ENCODE measurements around the gene ARL4D.

DNA sequence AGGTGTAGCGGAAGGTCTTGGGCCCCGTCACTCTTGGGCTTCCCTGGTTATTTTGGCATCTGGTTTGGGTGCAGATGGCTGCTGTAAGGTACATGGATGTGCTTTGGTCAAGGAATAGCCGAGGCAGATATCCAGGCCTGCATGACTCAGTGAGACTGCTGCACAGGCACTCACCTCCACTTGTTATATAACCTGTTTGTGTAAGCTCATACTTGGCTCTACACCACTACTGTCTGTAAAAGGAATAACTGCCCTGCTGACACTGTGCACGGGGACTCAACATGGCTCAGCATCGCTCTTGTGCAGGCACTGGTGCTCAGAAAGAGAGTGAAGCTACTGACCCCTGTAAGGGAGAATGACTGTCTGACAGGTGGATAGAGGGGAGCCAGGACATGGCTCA, 42.3 kb upstream of the ARL4D start:
- TF ChIP-seq, protein P1, sequence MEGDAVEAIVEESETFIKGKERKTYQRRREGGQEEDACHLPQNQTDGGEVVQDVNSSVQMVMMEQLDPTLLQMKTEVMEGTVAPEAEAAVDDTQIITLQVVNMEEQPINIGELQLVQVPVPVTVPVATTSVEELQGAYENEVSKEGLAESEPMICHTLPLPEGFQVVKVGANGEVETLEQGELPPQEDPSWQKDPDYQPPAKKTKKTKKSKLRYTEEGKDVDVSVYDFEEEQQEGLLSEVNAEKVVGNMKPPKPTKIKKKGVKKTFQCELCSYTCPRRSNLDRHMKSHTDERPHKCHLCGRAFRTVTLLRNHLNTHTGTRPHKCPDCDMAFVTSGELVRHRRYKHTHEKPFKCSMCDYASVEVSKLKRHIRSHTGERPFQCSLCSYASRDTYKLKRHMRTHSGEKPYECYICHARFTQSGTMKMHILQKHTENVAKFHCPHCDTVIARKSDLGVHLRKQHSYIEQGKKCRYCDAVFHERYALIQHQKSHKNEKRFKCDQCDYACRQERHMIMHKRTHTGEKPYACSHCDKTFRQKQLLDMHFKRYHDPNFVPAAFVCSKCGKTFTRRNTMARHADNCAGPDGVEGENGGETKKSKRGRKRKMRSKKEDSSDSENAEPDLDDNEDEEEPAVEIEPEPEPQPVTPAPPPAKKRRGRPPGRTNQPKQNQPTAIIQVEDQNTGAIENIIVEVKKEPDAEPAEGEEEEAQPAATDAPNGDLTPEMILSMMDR (IDR thresholded peaks at IDR 0.05): no peak
- TF ChIP-seq EZH2 (IDR thresholded peaks at IDR 0.05; ENCODE audit: borderline replicate concordance, insufficient read depth, low read depth, low read length, poor library complexity, severe bottlenecking): no peak
